Activated naive CD4-positive, alpha-beta T cell (primary cell): Measurements from ENCODE around the gene NHP2.
A peak's percentile ranks its signal among the peaks of the same experiment; 100 is the strongest.
"Not testable (repeated sequence)": the region's sequence is repeated elsewhere in the genome, so short reads cannot be mapped to it uniquely, and the experiment has no call there.

Experiments used
- DNase-seq, 4 experiments: peaks; one replicate each; lab custom pipeline; 2025; lab: John Stamatoyannopoulos, UW

Gene NHP2

GRCh38 chr5:178130576-178131445 is 22.9 kb downstream of the NHP2 start, which contains the start of gene RMND5B:
RMND5B (plus strand) TSS chr5:178131014; CDS start chr5:178138120, 7,106 bp downstream.
- DNase-seq, result peak; percentile 52 to 79 (median 62)

GRCh38 chr5:178130234-178130575 is 23.5 kb downstream of the NHP2 start:
- DNase-seq, result not testable (repeated sequence)

GRCh38 chr5:178129296-178129695 is 24.4 kb downstream of the NHP2 start:
- no peak for DNase-seq

- DNase-seq, result not testable (repeated sequence)
Measured at GRCh38 chr5:178127300-178128009, 26.2 kb downstream of the NHP2 start.

- no peak for DNase-seq
Measured at GRCh38 chr5:178126556-178126955, 27.1 kb downstream of the NHP2 start.

- DNase-seq, result no peak
Measured at GRCh38 chr5:178125253-178125906, 28.3 kb downstream of the NHP2 start.

GRCh38 chr5:178123966-178124925 is 29.4 kb downstream of the NHP2 start:
- no peak for DNase-seq

- no peak for DNase-seq
Measured at GRCh38 chr5:178123094-178123965, 30.4 kb downstream of the NHP2 start.

GRCh38 chr5:178122346-178122745 is 31.3 kb downstream of the NHP2 start:
- no peak for DNase-seq

GRCh38 chr5:178121391-178122276 is 32.1 kb downstream of the NHP2 start:
- no peak for DNase-seq

- DNase-seq, result peak; percentile 26 to 83 (median 64)
Measured at GRCh38 chr5:178120607-178121357, 32.9 kb downstream of the NHP2 start.

- DNase-seq, result no peak
Measured at GRCh38 chr5:178119915-178120606, 33.6 kb downstream of the NHP2 start.

GRCh38 chr5:178117923-178118701 is 35.6 kb downstream of the NHP2 start:
- DNase-seq, result no peak

GRCh38 chr5:178116143-178116885 is 37.4 kb downstream of the NHP2 start:
- DNase-seq, result peak in 2 of 4 experiments; percentile 9 to 26

GRCh38 chr5:178115814-178116142 is 37.9 kb downstream of the NHP2 start:
- no peak for DNase-seq

GRCh38 chr5:178115136-178115813 is 38.4 kb downstream of the NHP2 start:
- DNase-seq, result no peak
